Measurements from ENCODE around the gene ZNF787. TPM values are rescaled to one million over a fixed set of nuclear protein-coding genes. Genes with fewer than 3 reads are reported as not detected.

The ZNF787 gene
- total RNA-seq (2022; extraction: Qiagen RNA extraction; ENCODE audit: low read depth), result 24.6 to 49.2 TPM (median 45.2 TPM) in 5 replicates

GRCh38 chr19:56121180-56122167 lies at the start of gene ZNF787:
Gene ZNF787, minus strand, starts transcription at chr19:56121295. Its CDS starts 18,078 bp downstream, at chr19:56103217.

DNA sequence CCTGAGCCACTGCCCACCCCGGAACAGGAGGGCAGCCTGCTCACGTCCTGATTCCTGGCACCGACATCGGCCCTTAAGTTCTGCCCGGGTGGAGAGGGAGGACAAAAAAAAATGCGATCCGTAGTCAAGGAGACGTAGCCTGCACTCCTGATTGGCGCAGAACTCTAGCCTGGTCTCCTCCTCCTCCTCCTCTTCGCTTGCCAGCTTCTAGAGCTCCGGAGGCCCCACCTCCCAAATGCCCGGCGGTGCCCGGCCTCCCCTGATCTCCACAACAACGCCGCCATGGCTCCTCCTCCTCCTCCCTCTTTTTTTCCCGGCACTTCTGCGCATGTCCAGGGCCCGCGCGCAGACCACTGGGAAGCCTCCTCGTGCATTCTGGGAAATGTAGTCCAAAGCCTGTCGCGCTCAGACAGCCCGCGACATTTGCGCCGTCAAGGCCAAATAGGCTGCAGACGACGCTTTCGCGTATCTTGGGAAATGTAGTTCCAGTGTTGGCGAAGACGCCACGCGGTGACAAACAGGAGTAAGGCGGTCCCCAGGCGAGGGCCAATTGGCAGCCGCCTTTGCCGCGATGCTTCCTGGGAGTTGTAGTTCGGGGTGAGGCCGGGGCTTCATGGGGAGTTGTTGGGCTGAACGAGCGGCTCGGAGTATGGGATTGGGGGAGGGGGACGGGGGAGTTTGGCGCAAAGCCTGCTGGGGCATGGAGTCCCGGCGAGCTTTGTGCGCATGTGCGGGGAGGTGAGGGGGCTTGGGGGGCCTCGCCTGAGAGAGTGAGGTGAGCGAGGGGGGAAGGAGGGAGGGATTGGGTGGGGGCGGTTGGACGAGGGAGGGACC lies 19.7 kb upstream of the ZNF787 start, which contains the start of gene ZNF444:
Gene ZNF444 (plus strand): TSS at position 705 of the 834 bp plus-strand sequence. CDS start 5,625 bp downstream, outside the sequence.

Other genes starting within 250 kb of the ZNF787 start
- gene NLRP13, start 189.0 kb downstream of the ZNF787 start, total RNA-seq (2022; extraction: Qiagen RNA extraction; ENCODE audit: low read depth), result not detected in 5 replicates
- gene NLRP8, start 173.5 kb downstream of the ZNF787 start, total RNA-seq (2022; extraction: Qiagen RNA extraction; ENCODE audit: low read depth), result not detected in 5 replicates
- not detected in 5 replicates for gene NLRP5, start 134.5 kb downstream of the ZNF787 start, total RNA-seq (2022; extraction: Qiagen RNA extraction; ENCODE audit: low read depth)
- gene ZNF444, start 20.0 kb upstream of the ZNF787 start, total RNA-seq (2022; extraction: Qiagen RNA extraction; ENCODE audit: low read depth), result 17.0 to 32.9 TPM (median 30.4 TPM) in 5 replicates
- not detected in 5 replicates for gene GALP, start 54.7 kb upstream of the ZNF787 start, total RNA-seq (2022; extraction: Qiagen RNA extraction; ENCODE audit: low read depth)
- 0.03 TPM in 1 of 5 replicates, not detected in the others for gene ZSCAN5B, start 76.5 kb upstream of the ZNF787 start, total RNA-seq (2022; extraction: Qiagen RNA extraction; ENCODE audit: low read depth)
- not detected in 5 replicates for gene ZSCAN5C, start 81.0 kb upstream of the ZNF787 start, total RNA-seq (2022; extraction: Qiagen RNA extraction; ENCODE audit: low read depth)
- gene EDDM13, start 151.5 kb upstream of the ZNF787 start, total RNA-seq (2022; extraction: Qiagen RNA extraction; ENCODE audit: low read depth), result not detected in 5 replicates
- gene ZSCAN5A, start 193.5 kb upstream of the ZNF787 start, total RNA-seq (2022; extraction: Qiagen RNA extraction; ENCODE audit: low read depth), result 7.7 to 12.8 TPM (median 9.2 TPM) in 5 replicates

Measured in A549 treated with CpdA at 1 μM for 4 hours (cell line).